ENCODE results near the gene TBC1D2B.

The TBC1D2B gene

GRCh38 chr15:78057803-78058202 is 19.7 kb downstream of the TBC1D2B start:
- FAIRE-seq: no peak
- TF ChIP-seq CTCF (IDR thresholded peaks at IDR 0.05; ENCODE audit: insufficient read depth, missing control alignments): no peak
- no peak for DNase-seq (ENCODE audit: insufficient read length, low spot score)

GRCh38 chr15:78056714-78057269 is 20.7 kb downstream of the TBC1D2B start:
- FAIRE-seq: no peak
- no peak for DNase-seq (ENCODE audit: insufficient read length, low spot score)
- no peak for TF ChIP-seq CTCF (IDR thresholded peaks at IDR 0.05; ENCODE audit: insufficient read depth, missing control alignments)

GRCh38 chr15:78055919-78056713 is 21.4 kb downstream of the TBC1D2B start:
- FAIRE-seq: no peak

GRCh38 chr15:78054966-78055365 is 22.5 kb downstream of the TBC1D2B start:
- TF ChIP-seq CTCF (IDR thresholded peaks at IDR 0.05; ENCODE audit: insufficient read depth, missing control alignments): no peak
- FAIRE-seq (no peak), DNase-seq (ENCODE audit: insufficient read length, low spot score) (no peak)

More at GRCh38 chr15:78055919-78056713, 21.4 kb downstream of the TBC1D2B start:
- no peak for DNase-seq (ENCODE audit: insufficient read length, low spot score)
- TF ChIP-seq CTCF (IDR thresholded peaks at IDR 0.05; ENCODE audit: insufficient read depth, missing control alignments): no peak

GRCh38 chr15:78054518-78054917 is 23.0 kb downstream of the TBC1D2B start:
- TF ChIP-seq CTCF (IDR thresholded peaks at IDR 0.05; ENCODE audit: insufficient read depth, missing control alignments): no peak
- no peak for DNase-seq (ENCODE audit: insufficient read length, low spot score)
- no peak for FAIRE-seq

- no peak for DNase-seq (ENCODE audit: insufficient read length, low spot score)
- no peak for TF ChIP-seq CTCF (IDR thresholded peaks at IDR 0.05; ENCODE audit: insufficient read depth, missing control alignments)
- no peak for FAIRE-seq
These were observed 25.0 kb downstream of the TBC1D2B start for GRCh38 chr15:78052545-78052944.

GRCh38 chr15:78052001-78052401 is 25.5 kb downstream of the TBC1D2B start:
- FAIRE-seq: no peak
- no peak for DNase-seq (ENCODE audit: insufficient read length, low spot score)
- TF ChIP-seq CTCF (IDR thresholded peaks at IDR 0.05; ENCODE audit: insufficient read depth, missing control alignments): no peak

Data from D721Med (cell line).